Activated CD8-positive, alpha-beta T cell treated with anti-CD3 and anti-CD28 coated beads for 36 hours (primary cell): ENCODE data around the gene DCPS. TPM values are rescaled to one million over a fixed set of nuclear protein-coding genes. Genes with fewer than 3 reads are reported as not detected.
"Not testable (repeated sequence)": the region's sequence is repeated elsewhere in the genome, so short reads cannot be mapped to it uniquely, and the experiment has no call there.

Experiments
- ATAC-seq: fragments of 200-7000 bp; cut with Tn5 transposase; one replicate; pipeline ENCODE4 v1.10.0; 2021; ENCODE audit warnings: mild to moderate bottlenecking, moderate library complexity
- CTCF ChIA-PET: fragments of 350-600 bp; sonication (Branson Sonifier 250); formaldehyde crosslinking; loops from one replicate; lab custom pipeline; 2021; ENCODE audit warnings: antibody characterized with exemption; lab: Charles Lee
- POLR2A ChIA-PET: fragments of 350-600 bp; sonication (Branson Sonifier 250); formaldehyde crosslinking; loops from one replicate; lab custom pipeline; 2021; ENCODE audit warnings: antibody characterized with exemption; lab: Charles Lee
- DNase-seq: peaks from one replicate; pipeline ENCODE4 v3.0.0-alpha.2; 2020
- H3K27ac Mint-ChIP-seq: one replicate; pipeline ENCODE4 v1.8.0; 2021; ENCODE audit warnings: mild to moderate bottlenecking, mixed read lengths
- H3K27me3 Mint-ChIP-seq: one replicate; pipeline ENCODE4 v1.8.0; 2021; ENCODE audit warnings: mixed read lengths
- H3K36me3 Mint-ChIP-seq: one replicate; pipeline ENCODE4 v1.8.0; 2021; ENCODE audit warnings: low read depth, mixed read lengths
- H3K4me1 Mint-ChIP-seq: one replicate; pipeline ENCODE4 v1.8.0; 2021; ENCODE audit warnings: low read depth, mixed read lengths
- H3K4me3 Mint-ChIP-seq: one replicate; pipeline ENCODE4 v1.8.0; 2021; ENCODE audit warnings: mild to moderate bottlenecking, moderate library complexity, mixed read lengths
- H3K9me3 Mint-ChIP-seq: one replicate; pipeline ENCODE4 v1.8.0; 2021; ENCODE audit warnings: mixed read lengths
- intact Hi-C: fragments of 100-400 bp; cut with micrococcal nuclease; formaldehyde crosslinking; loops from one replicate; pipeline ENCODE4 v1.10.0; 2022
- total RNA-seq, 2 experiments: library from RNA; stranded (reverse); gene quantifications; one replicate each; pipeline ENCODE4 v1.2.3, GENCODE V29; 2021
- TF ChIP-seq, protein P1 (sequence below): fragments of 200-600 bp; IDR thresholded peaks from one replicate; pipeline ENCODE4 v1.8.0; 2022; ENCODE audit warnings: antibody characterized with exemption, mild to moderate bottlenecking

DCPS gene
- total RNA-seq, 2 experiments from 2014 or later, result 17.2 to 18.8 TPM

GRCh38 chr11:126366064-126366822 is 62.4 kb downstream of the DCPS start:
- Mint-ChIP-seq H3K4me1 (peaks cover 2% of the 10 kb centered on the region), H3K9me3 (no peaks in the 10 kb centered on the region), H3K4me3 (no peak overlapping the region), H3K36me3 (no peaks in the 10 kb centered on the region), H3K27me3 (no peaks in the 10 kb centered on the region), H3K27ac (no peak overlapping the region)
- TF ChIP-seq, protein P1, sequence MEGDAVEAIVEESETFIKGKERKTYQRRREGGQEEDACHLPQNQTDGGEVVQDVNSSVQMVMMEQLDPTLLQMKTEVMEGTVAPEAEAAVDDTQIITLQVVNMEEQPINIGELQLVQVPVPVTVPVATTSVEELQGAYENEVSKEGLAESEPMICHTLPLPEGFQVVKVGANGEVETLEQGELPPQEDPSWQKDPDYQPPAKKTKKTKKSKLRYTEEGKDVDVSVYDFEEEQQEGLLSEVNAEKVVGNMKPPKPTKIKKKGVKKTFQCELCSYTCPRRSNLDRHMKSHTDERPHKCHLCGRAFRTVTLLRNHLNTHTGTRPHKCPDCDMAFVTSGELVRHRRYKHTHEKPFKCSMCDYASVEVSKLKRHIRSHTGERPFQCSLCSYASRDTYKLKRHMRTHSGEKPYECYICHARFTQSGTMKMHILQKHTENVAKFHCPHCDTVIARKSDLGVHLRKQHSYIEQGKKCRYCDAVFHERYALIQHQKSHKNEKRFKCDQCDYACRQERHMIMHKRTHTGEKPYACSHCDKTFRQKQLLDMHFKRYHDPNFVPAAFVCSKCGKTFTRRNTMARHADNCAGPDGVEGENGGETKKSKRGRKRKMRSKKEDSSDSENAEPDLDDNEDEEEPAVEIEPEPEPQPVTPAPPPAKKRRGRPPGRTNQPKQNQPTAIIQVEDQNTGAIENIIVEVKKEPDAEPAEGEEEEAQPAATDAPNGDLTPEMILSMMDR, result no peak
- intact Hi-C loops, result no loop called here
- DNase-seq (no peak), ATAC-seq (no peak)
- ChIA-PET POLR2A (no interaction called here), CTCF (no interaction called here)

DNA sequence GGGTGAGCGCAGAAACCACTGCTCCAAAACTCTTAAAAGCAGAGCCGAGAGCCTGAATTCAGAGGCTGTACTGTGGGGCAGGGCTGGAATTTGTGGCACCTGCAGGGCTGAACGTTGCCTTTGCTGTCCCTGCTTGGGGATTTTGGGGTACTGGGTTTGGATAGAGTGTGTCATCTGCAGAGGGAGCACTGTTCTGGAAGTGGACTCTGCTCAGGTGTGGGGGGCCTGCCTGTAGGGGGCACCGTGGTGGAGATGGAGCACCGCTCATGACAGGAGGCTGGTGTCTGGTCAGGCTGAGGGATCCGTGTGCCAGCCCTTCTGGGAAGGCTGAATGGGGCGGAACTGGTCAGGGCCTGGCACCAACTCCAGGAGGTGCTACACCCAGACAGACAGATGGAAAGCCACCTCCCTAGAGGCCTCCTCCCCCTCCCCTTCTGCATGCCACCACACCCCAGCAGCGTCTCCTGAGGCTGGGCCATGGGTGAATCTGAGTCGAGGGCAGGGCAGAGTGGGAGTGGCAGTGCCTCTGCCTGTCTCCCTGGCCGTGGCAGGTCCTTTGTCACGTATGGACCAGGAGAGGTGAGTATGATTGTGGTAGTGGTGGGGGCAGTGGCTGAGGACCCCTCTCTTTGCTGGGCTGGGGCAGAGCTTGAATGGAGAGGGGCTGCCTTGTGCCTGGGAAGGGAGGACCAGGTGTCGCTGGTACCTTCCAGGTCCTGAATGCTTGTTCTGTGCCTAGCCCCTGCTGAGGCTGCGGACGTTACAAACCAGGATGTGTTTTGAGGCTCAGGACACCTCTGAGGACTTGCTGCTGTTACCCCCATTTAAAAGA is 63.2 kb downstream of the DCPS start:
- H3K27ac Mint-ChIP-seq, H3K4me3 Mint-ChIP-seq, H3K9me3 Mint-ChIP-seq, H3K36me3 Mint-ChIP-seq, H3K27me3 Mint-ChIP-seq, H3K4me1 Mint-ChIP-seq, POLR2A ChIA-PET, intact Hi-C loops, CTCF ChIA-PET, DNase-seq: not testable (repeated sequence)
- peak; percentile 37 for ATAC-seq

DNA sequence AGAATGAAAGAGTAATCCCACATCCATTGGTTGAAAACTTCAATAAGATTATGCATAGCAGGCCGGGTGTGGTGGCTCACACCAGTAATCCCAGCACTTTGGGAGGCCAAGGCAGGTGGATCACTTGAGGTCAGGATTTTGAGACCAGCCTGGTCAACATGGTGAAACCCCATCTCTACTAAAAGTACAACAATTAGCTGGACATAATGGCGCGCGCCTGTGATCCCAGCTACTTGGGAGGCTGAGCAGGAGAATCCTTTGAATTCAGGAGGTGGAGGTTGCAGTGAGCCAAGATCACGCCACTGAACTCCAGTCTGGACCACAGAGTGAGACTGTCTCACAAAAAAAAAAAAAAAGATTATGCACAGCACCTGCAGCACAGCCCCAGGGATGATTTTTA is 63.9 kb downstream of the DCPS start:
- POLR2A ChIA-PET, H3K27ac Mint-ChIP-seq, H3K36me3 Mint-ChIP-seq, H3K4me3 Mint-ChIP-seq, H3K4me1 Mint-ChIP-seq, ATAC-seq, intact Hi-C loops, H3K27me3 Mint-ChIP-seq, DNase-seq, H3K9me3 Mint-ChIP-seq, CTCF ChIA-PET: not testable (repeated sequence)

DNA sequence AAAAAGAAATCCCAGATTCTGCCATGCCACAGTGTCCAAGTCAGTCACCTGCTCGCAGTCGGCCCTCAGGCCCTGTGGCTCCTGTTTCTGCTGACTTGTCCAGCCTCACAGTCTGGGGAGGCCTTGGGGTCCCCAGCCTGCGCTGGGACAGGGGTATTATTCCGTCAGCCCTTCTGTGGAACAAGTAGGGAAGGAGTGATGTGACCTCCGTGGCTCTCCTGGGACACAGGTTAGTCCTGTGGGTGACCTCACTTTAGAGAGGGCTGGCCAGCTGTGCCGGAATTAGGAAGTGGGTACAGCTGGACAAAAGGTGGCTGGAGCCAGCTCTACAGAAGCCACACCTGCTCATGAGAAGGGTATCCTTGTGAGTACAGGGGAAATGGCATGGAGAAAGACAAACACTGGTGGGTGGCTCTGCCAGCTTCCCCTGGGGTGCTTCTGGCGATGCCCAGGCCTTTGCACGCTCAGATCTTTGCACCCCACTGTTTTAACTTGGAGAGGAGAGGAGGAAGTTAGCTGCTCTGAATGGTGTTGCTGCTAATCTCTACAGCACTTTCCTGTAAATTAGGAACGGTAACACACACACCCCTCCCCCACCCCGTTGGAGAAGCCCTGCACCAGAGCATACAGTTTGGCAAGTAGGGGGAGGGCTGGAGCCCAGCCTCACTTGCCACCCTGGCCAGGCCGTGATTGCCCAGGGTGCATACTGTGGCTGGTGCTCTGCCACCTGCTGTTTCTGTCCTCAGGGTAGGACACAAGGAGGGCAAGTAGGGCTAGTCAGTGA is 64.7 kb downstream of the DCPS start:
- H3K4me3 Mint-ChIP-seq, intact Hi-C loops, H3K36me3 Mint-ChIP-seq, H3K4me1 Mint-ChIP-seq, H3K27ac Mint-ChIP-seq, H3K9me3 Mint-ChIP-seq, H3K27me3 Mint-ChIP-seq, ATAC-seq, DNase-seq, CTCF ChIA-PET, POLR2A ChIA-PET: not testable (repeated sequence)

GRCh38 chr11:126370016-126370415 is 66.2 kb downstream of the DCPS start:
- CTCF ChIA-PET, result interaction anchor here (1.1 kb wide), 1 partner anchor 111 kb away, joined by 5 read pairs; no protein-coding TSS in a partner anchor
- H3K27me3 Mint-ChIP-seq, result no peaks in the 10 kb centered on the region
- POLR2A ChIA-PET, result interaction anchor here (0.6 to 1.0 kb wide), 2 partner anchors 14 to 229 kb away, joined by 3 read pairs; partner anchors contain the start of gene ST3GAL4

GRCh38 chr11:126371595-126371994 is 67.7 kb downstream of the DCPS start:
- ChIA-PET CTCF (no interaction called here), POLR2A (no interaction called here)
- no peaks in the 10 kb centered on the region for H3K36me3 Mint-ChIP-seq
- no peaks in the 10 kb centered on the region for H3K9me3 Mint-ChIP-seq
- intact Hi-C loops, result no loop called here
- H3K4me3 Mint-ChIP-seq, result no peak overlapping the region
- TF ChIP-seq, protein P1, result no peak
- DNase-seq, result no peak
- peaks cover 2% of the 10 kb centered on the region for H3K4me1 Mint-ChIP-seq
- no peak for ATAC-seq
- no peaks in the 10 kb centered on the region for H3K27me3 Mint-ChIP-seq
- H3K27ac Mint-ChIP-seq, result no peak overlapping the region

More at GRCh38 chr11:126370016-126370415, 66.2 kb downstream of the DCPS start:
- ATAC-seq, result no peak
- Mint-ChIP-seq H3K4me3 (no peak overlapping the region), H3K27ac (no peak overlapping the region), H3K4me1 (peaks cover 2% of the 10 kb centered on the region), H3K36me3 (no peaks in the 10 kb centered on the region), H3K9me3 (no peaks in the 10 kb centered on the region)
- intact Hi-C loops, result no loop called here
- DNase-seq, result no peak
- TF ChIP-seq, protein P1, result no peak

DNA sequence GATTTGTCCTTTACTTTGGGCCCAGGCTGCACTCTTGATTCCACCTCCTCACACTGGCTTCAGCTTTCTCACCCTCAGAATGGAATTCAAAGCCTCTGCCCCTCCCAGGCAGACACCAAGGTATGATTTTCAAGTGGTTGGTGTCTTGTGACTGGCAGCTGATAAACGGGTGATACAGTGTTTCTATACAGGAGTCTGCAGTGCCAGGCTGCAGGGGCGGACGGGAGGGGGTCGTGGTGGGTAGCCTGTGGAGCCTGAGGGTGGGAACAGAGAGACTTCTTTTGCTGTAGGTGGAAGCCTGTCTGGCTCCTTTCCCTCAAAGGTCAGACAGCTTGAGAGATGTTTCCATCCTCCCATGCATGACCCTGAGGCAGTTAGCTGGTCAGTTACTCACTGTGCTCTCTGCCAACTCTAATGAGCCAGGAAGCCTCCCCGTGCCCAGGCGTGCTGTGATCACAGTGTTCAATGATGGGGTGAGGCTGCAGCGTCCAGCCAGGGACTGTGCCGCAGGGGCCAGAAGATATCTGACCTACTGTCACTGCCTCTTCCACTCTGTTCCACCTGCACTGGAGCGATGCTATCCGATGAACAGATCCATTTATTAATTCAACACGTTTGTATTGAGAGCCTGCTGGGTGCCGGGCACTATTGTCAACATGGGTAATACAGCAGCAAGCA is 69.7 kb downstream of the DCPS start:
- ATAC-seq, H3K36me3 Mint-ChIP-seq, H3K4me3 Mint-ChIP-seq, H3K9me3 Mint-ChIP-seq, POLR2A ChIA-PET, H3K27me3 Mint-ChIP-seq, DNase-seq, H3K4me1 Mint-ChIP-seq, CTCF ChIA-PET, H3K27ac Mint-ChIP-seq, intact Hi-C loops: not testable (repeated sequence)

DNA sequence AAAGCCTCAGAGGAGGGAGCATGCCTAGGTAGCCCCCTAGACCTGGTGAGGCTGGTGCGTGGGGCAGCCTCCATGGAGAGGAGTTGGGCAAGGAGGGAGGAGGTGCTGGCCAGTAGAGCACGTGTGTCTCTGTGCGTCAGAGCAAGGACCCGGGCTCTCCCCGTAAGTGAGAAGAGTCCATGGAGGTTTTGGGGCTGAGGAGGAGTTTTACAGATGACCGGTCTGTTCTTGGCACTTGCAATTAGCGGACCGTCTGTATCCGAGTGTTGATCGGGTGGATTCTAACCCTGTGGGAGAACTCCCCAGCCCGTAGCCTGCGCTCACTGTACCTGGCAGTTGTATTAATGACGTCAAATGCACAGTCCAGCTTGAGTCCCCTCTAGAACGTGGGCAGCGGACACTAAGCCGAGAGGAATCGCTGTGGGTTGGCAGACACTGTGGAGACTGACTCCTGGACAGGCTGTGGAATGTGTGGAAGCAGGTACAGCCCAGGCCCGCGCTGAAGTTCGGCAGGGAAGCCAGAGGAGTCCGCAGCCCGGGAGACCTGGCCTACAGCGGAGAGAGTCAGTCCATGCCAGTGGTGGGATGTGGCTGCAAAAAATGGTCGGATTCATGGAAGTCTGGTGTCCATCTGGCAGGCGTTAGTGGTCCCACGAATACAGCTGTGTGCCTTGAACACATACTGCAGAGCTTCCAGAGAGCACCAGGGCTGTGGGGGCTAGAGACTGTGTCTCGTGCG is 70.9 kb downstream of the DCPS start:
- CTCF ChIA-PET, intact Hi-C loops, H3K27ac Mint-ChIP-seq: not testable (repeated sequence)

More for the DNA sequence above, 70.9 kb downstream of the DCPS start:
- POLR2A ChIA-PET, H3K4me3 Mint-ChIP-seq, H3K9me3 Mint-ChIP-seq, ATAC-seq, H3K27me3 Mint-ChIP-seq, H3K4me1 Mint-ChIP-seq, DNase-seq, H3K36me3 Mint-ChIP-seq: not testable (repeated sequence)
